NCI-H460 (cell line): ENCODE data around the gene S1PR3. TPM values are rescaled to one million over a fixed set of nuclear protein-coding genes. Genes with fewer than 3 reads are reported as not detected.

Experiments used
- DNase-seq: peaks from one replicate; pipeline ENCODE4 v3.0.0-alpha.2; 2016; ENCODE audit warnings: low read depth; ENCODE audit errors: extremely low read depth
- total RNA-seq: library from RNA; depleted of rRNA; stranded (reverse); fragments of >200 nt; shearing (Covaris generic); gene quantifications from 2 replicates; pipeline ENCODE4 v1.2.3, GENCODE V29; 2014

Gene S1PR3
- total RNA-seq, 1 experiment from 2014 or later = 3.3 TPM

DNA sequence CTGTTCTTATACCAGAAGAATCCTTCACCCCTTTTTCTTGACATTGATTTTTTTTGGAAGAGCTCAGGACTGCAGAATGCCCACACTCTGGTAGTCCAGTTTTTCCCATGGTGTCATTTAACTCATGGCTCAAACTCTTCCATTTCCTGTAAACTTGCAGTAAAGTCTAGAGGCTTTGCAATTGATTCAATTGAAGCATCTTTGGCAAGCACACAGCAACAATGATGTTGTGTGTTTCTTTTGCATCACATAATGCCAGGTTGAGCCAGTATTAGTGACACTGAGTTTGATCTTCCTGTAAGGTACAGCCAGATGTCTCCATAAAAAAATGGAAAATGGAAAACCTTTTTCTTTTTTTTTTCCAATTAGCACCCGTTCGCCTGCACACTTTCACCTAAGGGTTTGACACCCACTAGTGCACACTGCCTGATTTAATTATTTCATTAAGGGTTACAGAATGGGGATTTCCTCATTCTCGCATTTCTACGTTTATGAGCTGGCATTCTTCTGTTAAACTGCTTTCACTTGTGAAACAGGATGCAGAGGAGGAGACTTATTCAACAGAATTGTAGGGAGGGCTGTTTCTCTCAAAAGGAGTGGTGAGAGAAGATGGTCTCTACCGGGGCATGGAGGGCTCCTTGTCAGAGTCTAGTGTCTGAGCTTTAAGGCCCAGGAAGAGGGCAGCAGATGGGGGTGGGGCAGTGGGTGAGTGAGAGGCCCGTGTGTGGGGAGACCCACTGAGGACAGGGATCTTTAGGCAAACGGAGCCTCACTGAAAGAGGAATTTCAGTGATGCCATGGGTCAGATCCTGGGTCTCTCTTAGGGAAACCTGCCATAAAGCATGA, 2.2 kb upstream of the S1PR3 start:
- DNase-seq = no peak

DNA sequence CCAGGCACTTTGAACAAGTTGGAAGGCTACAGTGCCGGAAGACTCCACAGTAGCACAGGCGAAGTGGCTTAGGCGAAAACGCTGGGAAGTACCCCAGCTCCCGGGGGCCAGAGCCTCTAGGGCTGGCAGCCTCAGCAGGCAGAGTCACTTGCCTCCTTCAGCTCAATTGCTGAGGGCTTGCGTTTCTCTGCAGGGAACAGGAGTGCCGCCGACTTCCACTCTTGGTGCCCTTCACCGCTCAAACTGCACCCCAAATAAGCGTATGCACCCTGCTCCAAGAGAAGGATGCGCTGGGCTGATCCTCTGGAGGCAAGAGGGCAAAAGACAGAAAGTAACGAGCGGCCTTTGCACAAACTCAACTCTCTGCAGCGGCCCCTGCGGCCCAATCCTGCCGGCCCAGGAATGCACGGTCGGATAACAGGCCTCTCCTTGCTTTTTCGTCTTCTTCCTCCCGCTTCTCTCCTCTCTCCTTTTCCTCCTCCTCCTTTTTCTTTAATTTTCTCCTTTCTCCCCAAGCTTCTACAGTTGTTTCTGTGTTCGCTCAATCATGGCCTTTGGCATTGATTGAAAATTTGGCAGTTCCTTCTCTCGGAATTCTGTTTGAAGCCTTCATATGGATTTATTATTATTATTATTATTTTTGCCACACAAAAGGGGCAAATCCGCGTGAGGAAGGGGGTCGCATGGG, 1.1 kb upstream of the S1PR3 start:
- no peak for DNase-seq

DNA sequence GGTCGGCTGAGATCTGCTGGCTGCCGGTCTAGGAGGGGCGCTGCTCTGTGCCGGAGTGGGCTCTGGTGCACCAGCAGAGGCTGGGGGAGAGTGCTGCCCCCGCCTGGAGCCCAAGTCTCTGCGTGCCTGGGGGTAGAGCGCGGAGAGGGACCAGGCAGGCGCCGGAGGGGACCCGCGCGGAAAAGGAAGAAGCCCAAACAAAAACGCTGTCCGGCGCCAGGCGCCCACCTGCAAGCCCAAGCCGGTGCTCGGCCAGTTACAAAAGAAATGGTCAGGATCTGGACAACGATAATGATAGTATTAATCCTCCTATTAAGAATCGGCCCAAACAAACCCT, 571 bp upstream of the S1PR3 start:
- no peak for DNase-seq

DNA sequence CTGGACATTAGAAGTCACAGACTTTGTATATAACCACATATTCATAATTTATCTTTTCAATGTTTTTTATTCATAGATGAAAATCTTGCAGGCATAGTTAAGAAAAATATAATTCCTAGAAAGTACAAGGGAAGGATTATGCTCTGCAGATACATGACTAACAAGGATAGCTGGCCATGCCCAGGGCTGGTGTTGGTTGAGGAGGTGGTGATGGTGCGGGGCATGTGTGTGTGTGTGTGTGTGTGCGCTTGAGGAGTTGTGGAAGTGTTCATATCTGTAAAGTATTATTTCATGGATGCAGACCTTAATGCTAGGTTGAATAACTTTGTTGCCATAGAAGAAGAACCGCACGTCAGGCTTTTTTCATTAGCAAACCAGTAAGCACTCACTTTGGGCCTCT, 1.3 kb downstream of the S1PR3 start:
- no peak for DNase-seq

DNA sequence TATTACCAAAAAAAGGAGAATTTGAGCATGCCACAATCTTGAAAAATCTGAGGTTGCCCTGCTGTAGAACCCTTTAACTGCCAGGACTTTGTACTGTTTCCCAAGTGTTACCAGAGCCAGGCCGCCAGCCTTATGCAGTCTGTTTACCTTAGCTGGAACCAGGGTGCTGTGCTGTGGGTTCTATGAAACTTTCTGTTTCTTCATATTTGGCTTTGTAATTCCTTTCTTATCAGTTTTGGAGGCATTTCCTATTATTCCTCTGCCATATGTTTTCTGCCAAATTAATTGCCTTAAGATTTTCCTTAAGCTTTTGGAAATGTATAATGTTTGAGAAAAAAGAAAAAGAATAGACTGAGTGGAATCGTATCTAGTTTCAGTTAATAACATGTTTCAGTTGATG, 2.1 kb downstream of the S1PR3 start:
- no peak for DNase-seq

DNA sequence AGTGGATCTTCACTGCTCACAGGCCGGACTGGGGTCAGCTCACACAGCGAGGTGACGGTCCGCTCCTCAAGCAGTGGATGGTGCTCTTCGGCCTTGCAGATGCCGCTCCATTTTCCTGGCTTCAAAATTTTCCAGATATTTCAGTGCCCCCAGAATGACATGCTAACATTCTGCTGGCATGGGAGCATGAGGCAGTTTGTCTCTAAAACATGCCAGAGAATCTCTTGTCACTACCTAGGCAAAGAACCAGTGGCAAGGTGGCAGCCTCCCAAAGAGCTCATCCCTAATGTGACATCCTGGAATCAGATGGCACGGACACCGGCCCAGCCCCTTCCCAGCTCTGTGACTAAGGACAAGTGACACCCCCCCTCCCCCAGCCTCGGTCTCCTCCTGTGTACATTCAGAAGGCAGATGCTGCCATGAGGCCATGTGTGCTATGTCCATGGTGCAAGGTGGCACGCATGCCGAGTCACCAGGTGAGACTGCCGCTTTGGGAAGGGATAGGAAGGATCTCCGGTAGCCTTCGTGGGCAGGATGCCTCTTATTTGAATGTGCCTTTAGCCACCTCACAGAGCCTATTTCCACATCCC, 2.7 kb downstream of the S1PR3 start:
- DNase-seq = no peak

DNA sequence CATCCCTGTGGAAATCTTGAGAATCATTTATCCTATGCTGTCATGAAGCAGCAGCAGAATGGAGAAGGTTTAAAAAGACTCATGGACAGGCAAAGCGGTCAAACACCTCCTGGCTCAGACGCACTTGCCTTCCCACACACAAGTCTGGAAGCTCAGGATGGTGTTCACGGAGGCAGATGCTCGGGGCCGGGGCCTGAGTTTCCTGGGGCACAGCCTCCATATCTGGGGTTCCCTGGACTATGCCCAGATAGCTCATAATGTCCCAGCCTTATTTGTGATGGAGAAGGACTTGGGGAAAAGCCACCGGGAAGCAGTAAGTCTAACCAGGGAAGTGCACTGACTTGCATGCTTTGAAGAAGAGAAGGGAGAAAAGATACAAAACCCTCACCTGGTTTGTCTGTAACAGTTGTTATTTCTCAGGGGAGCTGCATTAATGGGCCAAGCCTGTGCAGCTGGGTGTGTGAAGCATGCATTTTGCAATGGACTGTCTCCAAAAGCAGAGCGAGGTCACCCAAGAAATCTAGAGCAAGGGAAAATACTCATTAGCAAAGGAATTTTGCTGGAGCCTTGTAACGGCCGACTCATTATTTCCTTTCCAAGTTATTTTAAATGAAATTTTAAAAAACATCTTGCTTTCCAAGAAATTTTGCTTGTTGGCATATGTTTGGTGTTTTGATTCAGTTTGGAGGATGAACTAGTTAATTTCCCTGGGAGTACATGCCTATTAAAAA, 3.4 kb downstream of the S1PR3 start:
- DNase-seq = no peak

DNA sequence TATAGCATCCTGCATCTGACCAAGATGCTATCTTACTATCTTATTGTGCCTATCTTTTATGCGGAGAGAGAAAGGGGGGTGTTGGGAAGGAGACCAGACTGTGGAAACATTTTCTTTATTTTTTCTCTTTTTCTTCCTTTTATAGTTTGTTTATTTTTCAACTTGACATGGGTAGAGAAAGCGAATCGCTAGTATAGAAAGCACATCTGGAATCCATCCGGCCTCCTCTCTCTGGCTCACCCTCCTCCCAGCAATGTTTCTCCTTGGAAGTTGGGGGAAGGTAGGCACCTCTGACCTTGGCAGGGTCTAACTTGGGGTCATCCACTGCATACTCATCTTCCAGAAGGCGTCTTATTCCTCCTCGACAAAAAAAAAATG, 3.9 kb downstream of the S1PR3 start:
- no peak for DNase-seq

DNA sequence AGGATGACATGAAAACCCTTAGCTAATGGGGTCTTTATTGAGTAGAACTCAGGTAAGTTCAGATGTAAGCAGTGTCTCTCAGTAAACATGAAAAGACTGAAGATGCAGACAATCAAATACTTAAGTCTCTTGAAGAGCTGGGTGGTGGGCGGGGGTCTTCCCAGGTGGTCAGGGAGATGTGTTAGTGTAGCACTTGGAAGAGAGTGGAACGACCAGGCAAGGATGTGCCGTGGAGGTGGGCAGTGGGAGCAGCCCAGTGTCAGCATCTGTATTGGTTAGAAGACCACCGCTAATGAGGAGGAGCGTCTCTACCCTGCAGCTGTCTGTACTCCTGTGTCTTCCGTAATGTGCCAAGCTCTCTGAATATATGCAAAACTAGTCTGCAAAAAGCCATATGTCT, 4.4 kb downstream of the S1PR3 start:
- no peak for DNase-seq

DNA sequence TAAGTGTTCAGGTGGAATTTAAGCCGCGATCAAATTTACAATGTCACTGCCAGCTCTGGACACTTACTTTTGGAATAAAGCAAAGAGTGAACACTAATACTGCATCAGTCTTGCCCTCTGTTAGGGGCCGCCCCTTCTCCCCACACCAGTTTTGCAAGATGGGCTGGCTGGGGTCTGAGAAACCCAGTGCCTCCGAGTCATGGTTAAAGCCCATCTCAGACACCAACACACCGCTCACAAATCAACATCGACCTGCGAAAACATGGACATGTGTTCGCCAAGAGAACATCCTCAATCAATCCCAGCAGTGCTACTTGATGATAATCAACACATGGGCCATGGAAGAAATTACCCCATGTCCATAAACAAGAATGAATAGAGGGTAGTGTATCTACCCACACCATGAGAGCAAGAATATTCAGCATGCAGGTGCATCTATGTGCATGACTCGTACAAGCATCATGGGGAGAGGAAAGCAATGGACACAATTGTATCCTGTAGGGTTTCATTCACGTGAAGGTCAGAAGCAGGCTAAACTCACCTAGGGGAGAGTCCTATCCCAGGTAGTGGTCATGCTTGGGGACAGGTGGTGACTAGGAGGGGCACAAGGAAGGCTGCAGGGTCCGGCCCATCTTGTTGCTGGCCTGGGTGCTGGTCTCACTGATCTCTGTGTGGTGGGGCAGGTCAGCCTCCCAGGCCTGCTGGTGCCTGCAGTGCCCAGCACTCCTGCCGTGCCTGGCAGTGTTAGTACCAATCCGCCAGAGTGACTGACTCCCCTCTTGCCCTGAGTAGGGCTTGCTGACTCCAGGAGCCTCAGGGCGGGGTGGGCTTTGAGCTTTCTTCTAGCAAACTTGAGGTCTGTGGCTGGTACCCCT, 5.0 kb downstream of the S1PR3 start:
- no peak for DNase-seq

DNA sequence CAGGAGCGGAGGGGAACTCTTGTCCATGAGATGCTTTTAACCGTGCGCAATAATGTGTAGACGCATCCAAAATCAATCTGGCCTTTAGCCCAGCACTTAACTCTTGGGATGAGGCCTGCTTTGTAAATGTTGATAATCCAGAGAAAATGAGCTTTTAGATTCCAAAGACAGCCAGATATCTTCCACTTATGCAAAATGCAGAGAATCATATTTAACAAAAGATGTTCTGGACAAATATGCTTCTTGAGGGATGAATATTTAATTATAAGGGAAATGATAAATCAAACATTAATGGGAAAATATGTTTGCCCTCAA, 5.6 kb downstream of the S1PR3 start:
- no peak for DNase-seq

DNA sequence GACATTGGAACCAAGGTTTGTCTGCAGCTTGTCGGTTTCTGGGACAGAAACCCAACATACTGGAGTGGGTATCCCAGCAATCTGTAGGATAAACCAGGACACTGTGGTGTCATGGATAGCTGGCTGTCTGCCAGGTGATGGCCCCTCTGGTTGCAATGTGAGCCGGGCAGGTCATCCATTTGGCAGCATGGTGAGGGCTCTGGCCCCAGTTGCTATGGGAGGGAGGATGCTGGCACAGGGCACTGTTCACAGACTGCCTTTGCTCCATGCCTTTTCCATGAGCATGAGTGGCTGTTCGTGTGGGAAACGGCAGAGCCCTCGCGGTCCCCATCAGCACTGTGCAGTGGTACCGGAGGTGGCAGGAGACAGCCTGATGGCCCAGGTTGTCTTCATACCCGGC, 6.4 kb downstream of the S1PR3 start:
- DNase-seq = no peak

DNA sequence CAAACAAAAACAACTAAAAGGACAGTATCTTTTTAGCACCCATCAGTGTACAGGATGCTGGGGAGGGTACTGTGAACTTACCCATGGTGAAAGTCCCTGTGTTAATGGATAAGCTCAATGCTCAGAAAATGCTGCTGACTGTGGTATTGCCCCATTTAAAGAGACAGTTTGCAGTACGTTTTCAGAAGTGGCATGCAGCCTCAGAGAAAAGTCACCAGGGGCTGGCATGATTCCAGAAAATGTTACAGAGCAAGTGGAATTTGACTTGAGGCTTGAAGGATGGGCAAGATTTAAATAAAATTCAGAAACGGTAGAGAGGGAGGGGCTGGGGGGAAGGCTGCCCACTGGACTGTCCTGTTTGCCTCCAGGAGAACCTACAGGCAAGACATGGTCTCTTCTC, 7.2 kb downstream of the S1PR3 start:
- no peak for DNase-seq

DNA sequence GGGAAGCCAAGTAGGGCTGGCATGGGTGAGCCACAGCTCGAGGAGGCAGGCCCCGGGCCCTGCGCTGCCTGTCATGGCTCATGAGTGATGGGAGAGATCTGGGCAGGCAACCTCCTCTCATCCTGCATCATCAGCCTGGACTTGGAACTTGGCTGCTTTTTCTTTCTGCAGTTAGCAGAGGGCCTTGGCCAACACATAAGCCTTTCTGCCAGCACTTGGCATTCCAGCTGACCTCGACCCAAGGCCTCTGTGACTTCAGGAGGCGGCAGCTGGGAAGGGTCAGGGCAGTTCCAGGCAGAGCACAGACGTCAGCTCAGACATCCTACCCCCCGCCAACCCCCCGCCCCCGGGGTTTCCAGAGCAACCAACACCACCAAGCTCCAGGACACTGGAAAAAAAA, 7.6 kb downstream of the S1PR3 start:
- DNase-seq = no peak

DNA sequence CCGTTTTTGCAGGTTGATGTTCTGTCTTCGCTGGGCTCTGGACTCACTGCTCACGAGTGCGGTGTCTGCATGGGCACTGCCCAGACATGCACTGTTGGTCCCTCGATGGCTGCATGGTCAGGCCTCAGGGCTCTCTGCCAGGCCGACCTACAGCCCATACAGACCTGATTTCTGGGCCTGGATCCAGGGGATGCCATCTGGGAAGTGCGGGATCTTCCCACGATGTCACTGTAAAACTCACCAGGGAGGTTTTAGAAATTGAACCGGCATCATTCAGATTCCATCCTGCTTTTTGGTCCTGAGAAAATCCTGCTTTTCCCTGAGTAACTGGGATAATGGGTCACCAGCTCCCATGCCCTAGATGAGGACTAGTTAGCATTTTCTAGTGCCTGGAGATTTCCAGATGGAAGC, 9.1 kb downstream of the S1PR3 start:
- no peak for DNase-seq

DNA sequence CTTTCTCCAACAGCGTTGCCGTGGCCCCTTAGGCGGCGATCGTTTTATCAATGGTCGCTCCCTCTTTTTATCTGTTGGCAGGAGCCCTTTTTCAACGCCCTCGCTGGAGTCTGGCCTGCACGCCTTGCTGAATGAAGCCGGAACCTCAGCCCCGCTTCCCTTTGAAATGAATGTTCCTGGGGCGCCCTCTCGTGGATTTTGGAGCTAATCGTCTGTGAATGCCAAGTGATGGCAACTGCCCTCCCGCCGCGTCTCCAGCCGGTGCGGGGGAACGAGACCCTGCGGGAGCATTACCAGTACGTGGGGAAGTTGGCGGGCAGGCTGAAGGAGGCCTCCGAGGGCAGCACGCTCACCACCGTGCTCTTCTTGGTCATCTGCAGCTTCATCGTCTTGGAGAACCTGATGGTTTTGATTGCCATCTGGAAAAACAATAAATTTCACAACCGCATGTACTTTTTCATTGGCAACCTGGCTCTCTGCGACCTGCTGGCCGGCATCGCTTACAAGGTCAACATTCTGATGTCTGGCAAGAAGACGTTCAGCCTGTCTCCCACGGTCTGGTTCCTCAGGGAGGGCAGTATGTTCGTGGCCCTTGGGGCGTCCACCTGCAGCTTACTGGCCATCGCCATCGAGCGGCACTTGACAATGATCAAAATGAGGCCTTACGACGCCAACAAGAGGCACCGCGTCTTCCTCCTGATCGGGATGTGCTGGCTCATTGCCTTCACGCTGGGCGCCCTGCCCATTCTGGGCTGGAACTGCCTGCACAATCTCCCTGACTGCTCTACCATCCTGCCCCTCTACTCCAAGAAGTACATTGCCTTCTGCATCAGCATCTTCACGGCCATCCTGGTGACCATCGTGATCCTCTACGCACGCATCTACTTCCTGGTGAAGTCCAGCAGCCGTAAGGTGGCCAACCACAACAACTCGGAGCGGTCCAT, 10.0 kb downstream of the S1PR3 start:
- peak; percentile 85 for DNase-seq

DNA sequence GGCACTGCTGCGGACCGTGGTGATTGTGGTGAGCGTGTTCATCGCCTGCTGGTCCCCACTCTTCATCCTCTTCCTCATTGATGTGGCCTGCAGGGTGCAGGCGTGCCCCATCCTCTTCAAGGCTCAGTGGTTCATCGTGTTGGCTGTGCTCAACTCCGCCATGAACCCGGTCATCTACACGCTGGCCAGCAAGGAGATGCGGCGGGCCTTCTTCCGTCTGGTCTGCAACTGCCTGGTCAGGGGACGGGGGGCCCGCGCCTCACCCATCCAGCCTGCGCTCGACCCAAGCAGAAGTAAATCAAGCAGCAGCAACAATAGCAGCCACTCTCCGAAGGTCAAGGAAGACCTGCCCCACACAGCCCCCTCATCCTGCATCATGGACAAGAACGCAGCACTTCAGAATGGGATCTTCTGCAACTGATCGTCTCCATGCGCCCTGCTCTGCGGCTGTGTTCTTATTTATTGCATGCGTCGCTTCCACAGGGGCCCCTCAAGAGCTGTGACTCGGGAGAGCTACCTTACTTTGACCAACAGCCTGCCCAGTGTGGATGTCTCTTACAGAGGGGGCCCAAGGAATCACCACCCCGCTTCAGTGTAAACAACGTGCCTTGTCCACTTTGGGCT, 10.8 kb downstream of the S1PR3 start:
- no peak for DNase-seq

DNA sequence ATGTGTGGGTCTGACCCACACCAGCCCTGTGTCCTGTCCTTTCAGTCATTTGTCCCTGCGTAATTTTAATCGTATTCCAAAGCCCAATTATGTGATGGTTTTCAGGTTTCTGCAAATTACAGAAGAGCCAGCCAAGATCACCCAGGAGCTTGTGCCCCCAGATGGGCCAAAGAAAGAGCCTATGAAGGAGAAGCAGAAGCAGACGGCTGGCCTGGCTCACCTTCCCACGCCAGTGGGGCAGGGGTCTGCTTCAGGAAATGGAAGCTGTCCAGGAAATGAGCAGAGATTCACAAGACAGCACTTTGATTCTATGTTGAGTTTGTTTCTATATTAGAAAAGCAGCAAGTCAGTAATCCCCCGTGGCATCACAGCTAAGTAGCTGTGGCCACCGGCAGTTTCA, 11.7 kb downstream of the S1PR3 start:
- no peak for DNase-seq

DNA sequence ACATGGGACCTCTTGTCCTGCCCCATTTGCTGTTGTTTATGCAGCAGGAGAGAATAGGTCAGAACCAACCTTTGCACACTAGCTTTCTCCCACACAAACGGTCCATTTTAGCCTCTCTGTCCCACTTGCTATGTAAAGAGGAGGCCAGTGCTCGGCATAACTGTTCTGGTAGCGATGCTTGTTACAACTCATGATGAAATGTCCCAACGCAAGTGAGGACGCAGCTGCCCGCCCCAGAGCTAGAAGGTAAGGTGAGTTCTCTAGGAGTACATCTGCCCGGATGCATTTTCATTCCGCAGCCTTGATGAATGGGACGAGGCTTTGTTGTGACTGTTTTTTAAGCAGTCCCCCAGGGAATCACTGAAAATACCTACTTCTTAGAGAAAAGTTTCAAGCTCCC, 14.1 kb downstream of the S1PR3 start:
- no peak for DNase-seq
